HG02623 (cell line): ENCODE results near the gene APOF.
A peak's percentile ranks its signal among the peaks of the same experiment; 100 is the strongest.
"Not testable (repeated sequence)": the region's sequence is repeated elsewhere in the genome, so short reads cannot be mapped to it uniquely, and the experiment has no call there.

Experiments
- ATAC-seq: cut with Tn5 transposase; IDR thresholded peaks from one replicate; pipeline ENCODE4 v1.9.1; 2021; ENCODE audit warnings: moderate library complexity; ENCODE audit not compliant: unreplicated experiment

APOF gene, protein sequence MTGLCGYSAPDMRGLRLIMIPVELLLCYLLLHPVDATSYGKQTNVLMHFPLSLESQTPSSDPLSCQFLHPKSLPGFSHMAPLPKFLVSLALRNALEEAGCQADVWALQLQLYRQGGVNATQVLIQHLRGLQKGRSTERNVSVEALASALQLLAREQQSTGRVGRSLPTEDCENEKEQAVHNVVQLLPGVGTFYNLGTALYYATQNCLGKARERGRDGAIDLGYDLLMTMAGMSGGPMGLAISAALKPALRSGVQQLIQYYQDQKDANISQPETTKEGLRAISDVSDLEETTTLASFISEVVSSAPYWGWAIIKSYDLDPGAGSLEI

GRCh38 chr12:56362130-56363059, at the start of gene APOF:
Gene APOF (minus strand): TSS chr12:56362857. CDS start chr12:56362745, 112 bp downstream.
- ATAC-seq: no peak

- ATAC-seq: no peak
These were observed 49.4 kb upstream of the APOF start for GRCh38 chr12:56411781-56412639.

GRCh38 chr12:56410768-56411167, 48.1 kb upstream of the APOF start:
- ATAC-seq: no peak

DNA sequence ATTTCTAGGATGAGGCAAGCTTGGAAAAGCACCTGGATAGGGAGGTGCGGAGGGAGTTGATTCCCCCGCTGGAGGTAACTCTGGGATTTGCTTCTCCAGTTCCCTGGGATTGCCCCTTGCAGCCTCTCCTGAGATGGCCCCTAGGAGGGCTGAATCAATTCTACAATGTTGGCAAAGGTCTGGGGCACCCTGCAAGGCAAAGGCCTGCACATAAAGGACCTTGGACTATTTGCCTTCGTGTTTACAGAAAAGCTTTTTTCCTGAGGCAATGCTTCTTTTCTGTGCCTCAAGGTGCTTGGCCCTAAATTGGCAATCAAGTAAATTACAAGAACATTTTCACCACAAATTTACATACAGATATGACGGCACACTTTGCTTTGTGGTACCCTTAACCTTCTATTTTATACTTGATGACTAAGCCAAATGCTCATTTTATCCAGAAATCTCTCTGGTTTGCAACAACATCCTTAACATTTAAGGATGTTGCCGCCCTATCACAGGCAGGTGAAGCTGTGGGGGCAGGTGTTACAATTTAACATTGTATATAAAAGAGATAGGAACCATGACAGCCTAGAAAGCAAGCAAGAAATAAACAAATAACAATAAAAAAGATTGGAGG, 46.3 kb upstream of the APOF start:
- ATAC-seq: no peak

GRCh38 chr12:56404227-56404626, 41.6 kb upstream of the APOF start:
- ATAC-seq: not testable (repeated sequence)

DNA sequence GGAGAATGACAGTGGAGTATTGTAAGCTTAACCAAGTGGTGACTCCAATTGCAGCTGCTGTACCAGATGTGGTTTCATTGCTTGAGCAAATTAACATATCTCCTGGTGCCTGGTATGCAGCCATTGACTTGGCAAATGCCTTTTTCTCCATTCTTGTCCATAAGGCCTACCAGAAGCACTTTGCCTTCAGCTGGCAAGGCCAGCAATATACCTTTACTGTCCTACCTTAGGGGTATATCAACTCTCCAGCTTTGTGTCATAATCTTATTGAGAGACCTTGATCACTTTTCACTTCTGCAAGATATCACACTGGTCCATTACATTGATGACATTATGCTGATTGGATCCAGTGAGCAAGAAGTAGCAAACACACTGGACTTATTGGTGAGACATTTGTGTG, 39.0 kb upstream of the APOF start:
- not testable (repeated sequence) for ATAC-seq

DNA sequence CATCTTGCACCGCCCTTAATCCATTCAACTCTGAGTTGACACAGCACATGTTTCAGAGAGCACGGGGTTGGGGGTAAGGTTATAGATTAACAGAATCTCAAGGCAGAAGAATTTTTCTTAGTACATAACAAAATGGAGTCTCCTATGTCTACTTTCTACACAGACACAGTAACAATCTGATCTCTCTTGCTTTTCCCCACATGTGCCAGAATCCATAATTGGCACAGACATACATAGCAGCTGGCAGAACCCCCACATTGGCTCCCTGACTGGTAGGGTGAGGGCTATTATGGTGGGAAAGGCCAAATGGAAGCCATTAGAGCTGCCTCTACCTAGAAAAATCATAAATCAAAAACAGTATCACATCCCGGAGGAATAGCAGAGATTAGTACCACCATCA, 38.5 kb upstream of the APOF start:
- ATAC-seq: not testable (repeated sequence)

DNA sequence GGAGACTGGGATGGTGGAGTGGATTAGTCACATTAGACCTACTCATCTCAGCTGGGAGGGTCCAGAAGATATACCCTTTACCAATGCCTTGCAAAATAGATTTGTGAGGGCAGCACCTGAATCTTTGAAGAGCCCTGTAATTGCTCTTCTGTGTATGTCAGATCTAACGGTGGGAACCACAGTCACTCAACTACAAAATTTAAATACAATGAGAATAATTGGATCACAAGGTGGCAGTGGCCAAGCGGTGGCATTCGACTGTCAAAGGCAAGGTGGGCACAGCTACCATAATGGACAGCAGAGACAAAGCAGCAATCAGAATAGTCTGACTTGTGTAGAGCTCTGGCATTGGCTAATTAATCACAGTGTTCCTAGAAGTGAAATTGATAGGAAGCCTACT, 36.8 kb upstream of the APOF start:
- ATAC-seq: not testable (repeated sequence)

DNA sequence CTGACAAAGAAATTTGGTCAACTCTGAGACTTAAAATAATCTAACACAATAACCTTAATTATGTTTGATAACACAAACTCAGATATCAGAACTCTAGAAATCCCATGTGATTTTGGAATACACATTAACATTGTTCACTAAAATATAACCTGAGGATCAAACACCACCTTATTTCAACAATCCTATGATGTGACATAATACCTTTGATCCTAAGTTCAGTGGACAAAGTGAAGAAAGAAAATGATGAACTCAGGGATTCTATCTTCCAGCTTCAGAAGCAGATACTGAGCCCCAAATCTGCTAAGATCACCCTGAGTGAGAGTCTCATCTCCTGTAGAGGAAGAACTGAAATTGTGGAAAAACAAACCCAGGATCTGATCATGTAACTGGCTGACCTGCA, 35.7 kb upstream of the APOF start:
- no peak for ATAC-seq

DNA sequence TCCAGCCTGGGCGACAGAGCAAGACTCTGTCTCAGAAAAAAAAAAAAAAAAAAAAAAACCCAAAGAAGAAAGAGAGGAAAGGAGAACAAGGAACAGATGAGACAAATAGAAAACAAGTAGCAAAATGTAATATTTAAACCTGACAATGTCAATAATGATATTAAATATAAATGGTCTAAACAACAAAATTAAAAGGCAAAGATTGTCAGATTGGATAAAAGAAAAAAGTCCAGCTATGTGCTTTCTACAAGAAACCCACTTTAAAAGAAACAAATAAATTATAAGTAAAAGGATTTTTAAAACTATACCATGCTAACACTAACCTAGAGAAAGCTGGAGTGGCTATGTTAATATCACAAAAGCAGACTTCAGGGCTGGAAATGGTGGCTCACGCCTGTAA, 29.7 kb upstream of the APOF start:
- ATAC-seq: no peak

DNA sequence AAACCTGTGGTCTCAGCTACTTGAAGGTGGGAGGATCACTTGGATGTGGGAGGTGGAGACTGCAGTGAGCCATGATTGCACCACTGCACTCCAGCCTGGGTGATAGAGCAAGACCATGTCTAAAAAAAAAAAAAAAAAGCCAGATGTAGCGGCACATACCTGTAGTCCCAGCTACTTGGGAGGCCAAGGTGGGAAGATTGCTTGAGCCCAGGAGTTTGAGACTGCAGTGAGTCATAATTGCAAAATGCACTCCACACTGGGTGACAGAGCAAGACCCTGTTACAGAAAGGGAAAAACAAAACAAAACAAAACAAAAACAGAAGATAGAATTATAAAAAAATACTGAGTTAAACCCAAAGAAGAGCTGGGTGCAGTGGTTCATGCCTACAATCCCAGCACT, 29.1 kb upstream of the APOF start:
- no peak for ATAC-seq

DNA sequence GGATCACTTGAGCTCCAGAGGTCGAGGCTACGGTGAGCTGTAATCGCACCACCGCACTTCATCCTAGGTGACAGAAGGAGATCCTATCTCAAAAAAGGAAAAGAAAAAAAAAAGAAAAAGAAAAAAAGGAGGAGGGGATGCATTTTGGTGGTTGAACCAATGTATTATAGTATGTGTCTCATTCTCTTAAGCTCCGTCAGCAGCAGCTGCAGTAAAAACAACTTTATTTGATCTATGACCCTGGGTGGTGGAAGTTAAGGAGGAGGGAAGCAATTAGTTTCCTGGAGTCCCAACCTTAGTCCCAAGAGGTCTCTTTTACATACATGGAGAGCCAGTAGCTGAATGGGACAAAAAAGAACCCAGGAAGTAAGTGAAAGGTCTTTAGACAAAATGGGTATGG, 26.8 kb upstream of the APOF start:
- no peak for ATAC-seq

DNA sequence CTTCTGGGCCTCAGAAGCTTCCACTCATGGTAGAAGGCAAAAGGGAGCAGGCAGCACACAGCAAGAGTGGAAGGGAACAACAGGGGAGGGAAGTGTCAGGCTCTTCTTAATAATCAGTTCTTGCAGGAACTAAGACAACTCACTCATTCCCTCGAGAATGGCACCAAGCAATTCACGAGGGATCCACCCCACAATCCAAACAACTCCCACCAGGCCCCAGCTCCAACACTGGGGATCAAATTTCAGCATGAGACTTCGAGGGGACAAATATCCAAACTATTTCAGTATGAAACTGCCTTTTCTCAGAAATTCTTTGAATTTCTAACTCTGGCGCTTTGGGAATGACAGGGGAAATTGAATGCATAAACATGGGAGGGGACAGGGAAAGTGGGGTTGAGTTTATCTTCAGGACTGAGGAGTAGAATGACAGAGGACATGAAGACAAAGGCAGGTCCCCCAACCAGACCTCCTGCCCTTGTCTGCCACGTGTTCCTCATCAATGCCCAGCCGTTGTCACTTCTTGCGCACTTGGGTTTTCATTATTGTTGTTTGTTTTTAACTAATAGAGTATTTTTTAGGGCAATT, 24.6 kb upstream of the APOF start:
- ATAC-seq: no peak

GRCh38 chr12:56385873-56386272, 23.2 kb upstream of the APOF start:
- no peak for ATAC-seq

DNA sequence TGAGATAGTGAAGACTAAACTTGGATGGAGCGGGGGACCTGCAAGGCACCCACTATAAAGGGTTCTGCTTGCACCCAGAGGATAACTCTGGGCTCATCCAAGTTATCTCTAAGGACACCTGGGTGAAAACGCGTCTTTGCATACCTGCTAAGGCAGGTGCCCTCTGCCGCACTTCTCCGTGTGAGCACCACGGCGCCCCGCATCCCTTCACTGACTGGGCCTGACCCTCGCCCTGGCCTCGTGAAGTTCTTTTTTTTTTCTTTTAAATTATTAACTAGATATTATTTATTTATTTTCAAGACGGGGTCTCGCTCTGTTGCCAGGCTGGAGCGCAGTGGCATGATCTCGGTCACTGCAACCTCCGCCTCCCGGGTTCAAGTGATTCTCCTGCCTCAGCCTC, 20.0 kb upstream of the APOF start:
- ATAC-seq: no peak

DNA sequence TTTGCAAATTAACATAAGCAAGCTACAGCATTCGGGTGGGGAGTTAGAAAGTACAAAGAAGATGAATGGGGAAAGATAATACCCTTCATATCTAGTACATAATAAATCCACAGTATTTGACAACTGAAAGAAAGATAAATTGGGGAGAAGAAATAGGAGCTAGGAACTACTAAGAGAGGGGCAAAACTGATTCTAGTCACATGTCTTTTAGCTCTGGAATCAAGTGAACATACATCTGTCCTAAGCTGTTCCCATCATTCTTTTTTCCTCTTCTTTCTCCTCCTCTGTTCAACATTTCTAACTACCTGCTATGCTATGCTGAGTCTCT, 15.3 kb upstream of the APOF start:
- no peak for ATAC-seq

- no peak for ATAC-seq
These were observed 14.8 kb upstream of the APOF start for GRCh38 chr12:56377310-56377988.

GRCh38 chr12:56375598-56376434, 13.2 kb upstream of the APOF start:
- peak; percentile 48 for ATAC-seq
